Cardiac fibroblast (primary cell): ENCODE measurements around the gene CNTNAP2.

Experiments
- DNase-seq, 2 donors: peaks; one replicate each; pipeline versions ENCODE4 v3.0.0 to v3.0.0-alpha.2; 2010; ENCODE audit warnings: low read depth in 2 of 2
- H3K4me3 ChIP-seq, 2 donors: replicated peaks in 1 of 2; 1 replicate in 1 of 2; 2 replicates in 1 of 2; pipeline ENCODE4 v1.5.1; 2011; ENCODE audit warnings: low read depth in 2 of 2, low read length in 2 of 2, mild to moderate bottlenecking in 2 of 2, moderate library complexity in 1 of 2
- TF ChIP-seq, protein P1 (sequence below): IDR thresholded peaks from one replicate; pipeline ENCODE4 v1.5.1; 2011; ENCODE audit warnings: low read depth, mild to moderate bottlenecking, low read length, inconsistent platforms

The CNTNAP2 gene

DNA sequence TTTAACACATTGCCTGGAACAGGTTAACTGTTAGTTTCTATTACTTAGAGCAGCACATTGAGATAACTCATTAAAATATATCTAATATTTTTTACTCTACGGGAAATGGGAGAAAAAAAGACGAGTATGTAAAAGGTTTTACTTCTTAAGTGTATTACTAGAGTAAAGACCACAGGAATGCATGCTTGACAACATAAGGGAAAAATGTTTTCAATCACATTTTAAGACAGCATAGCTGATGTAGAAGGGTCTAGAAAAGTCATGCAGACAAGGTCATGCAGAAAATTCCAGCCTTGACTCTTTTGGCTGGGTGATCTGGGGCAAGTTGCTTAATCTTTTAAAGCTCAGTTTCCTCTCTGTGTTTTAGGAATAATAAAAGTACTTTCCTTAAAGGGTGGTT lies 806.2 kb downstream of the CNTNAP2 start:
- TF ChIP-seq, protein P1, sequence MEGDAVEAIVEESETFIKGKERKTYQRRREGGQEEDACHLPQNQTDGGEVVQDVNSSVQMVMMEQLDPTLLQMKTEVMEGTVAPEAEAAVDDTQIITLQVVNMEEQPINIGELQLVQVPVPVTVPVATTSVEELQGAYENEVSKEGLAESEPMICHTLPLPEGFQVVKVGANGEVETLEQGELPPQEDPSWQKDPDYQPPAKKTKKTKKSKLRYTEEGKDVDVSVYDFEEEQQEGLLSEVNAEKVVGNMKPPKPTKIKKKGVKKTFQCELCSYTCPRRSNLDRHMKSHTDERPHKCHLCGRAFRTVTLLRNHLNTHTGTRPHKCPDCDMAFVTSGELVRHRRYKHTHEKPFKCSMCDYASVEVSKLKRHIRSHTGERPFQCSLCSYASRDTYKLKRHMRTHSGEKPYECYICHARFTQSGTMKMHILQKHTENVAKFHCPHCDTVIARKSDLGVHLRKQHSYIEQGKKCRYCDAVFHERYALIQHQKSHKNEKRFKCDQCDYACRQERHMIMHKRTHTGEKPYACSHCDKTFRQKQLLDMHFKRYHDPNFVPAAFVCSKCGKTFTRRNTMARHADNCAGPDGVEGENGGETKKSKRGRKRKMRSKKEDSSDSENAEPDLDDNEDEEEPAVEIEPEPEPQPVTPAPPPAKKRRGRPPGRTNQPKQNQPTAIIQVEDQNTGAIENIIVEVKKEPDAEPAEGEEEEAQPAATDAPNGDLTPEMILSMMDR, result no peak
- no peak for DNase-seq
- no peak overlapping the region for H3K4me3 ChIP-seq

- no peak for DNase-seq
- TF ChIP-seq, protein P1, result no peak
- H3K4me3 ChIP-seq, result no peak overlapping the region
Measured at GRCh38 chr7:146926841-146927240, 810.2 kb downstream of the CNTNAP2 start.

DNA sequence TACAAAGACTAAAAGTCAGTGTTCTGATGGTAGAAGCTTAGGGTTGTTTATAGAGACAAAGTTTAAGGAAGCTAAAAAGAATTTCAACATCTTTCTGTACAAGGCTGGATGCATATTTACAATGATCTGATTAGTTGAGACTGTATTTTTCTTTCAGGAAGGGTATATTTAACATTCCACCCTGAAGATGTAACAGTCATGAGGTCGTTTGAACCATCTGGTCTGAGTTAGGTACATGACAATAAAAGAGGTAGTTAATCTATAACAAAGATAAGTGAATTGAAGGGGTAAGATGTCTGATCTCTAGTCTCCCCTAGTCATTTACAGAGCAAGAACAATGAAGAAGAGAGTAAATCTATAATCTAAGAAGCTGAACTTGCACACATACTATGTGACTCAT lies 821.2 kb downstream of the CNTNAP2 start:
- TF ChIP-seq, protein P1, result no peak
- no peak overlapping the region for H3K4me3 ChIP-seq
- DNase-seq, result no peak

DNA sequence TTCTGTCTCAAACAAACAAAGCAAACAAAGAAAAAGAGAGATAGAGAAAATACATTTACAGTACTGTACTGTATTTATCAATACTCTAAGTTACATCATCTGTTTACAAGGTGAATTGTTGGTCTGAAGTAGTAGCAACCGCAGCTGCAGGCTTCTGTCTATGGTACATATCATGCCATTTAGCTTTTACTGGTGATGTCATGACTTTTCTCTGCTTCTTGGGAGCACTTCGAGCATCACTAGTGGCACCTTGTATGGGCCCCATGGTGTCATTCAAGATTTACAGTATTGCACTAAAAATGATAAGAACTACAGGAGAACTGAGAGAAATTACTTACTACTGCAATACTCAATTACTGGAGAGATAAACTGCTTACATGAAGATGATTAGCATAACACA lies 826.9 kb downstream of the CNTNAP2 start:
- TF ChIP-seq, protein P1, result no peak
- no peak overlapping the region for H3K4me3 ChIP-seq

DNA sequence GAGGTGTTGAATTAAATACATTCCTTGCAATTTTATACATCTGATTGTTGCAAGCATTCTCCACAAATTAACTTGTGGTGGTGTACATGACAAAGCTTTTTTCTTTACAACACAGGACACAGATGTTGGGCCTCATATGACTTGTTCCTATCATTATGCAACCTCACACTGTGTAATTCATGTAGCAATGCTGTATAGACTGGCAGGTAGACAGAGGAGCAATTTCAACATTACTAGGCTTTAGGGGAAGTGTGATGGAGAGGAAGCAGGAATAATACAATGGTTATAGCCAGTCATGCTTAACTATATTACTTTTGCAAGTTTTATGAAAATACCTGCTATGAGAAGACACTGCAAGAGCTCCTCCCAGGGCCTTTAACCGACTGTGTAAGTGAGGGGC lies 832.1 kb downstream of the CNTNAP2 start:
- DNase-seq, result peak in 1 of 2 donors; percentile 14
- TF ChIP-seq, protein P1, result no peak
- H3K4me3 ChIP-seq, result no peak overlapping the region

More for the DNA sequence above, 826.9 kb downstream of the CNTNAP2 start:
- no peak for DNase-seq

- no peak for DNase-seq
- no peak overlapping the region for H3K4me3 ChIP-seq
- TF ChIP-seq, protein P1, result no peak
Measured at GRCh38 chr7:146956321-146956720, 839.7 kb downstream of the CNTNAP2 start.

DNA sequence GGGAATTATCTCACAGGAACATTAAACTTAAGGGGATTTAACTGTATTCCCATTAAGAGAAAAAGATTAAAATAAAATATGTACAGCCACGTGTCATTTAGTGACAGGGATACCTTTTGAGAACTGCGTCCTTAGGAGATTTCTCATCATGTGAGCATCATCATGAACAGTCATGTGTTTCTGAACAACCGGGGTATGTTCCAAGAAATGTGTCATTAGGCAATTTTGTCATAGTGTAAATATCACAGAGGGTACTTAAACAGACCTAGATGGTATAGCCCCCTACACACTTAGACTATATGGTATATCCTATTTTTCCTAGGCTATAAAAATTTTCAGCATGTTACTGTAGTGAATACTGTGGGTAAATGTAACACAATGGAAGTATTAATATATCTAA lies 840.3 kb downstream of the CNTNAP2 start:
- H3K4me3 ChIP-seq, result no peak overlapping the region
- peak in 1 of 2 donors; percentile 63 for DNase-seq
- TF ChIP-seq, protein P1, result no peak
